SW 1271 (cell line): ENCODE results near the gene CDK5RAP3.
"Not testable (repeated sequence)": the region's sequence is repeated elsewhere in the genome, so short reads cannot be mapped to it uniquely, and the experiment has no call there.

Experiments used
- DNase-seq, 2 experiments: peaks; one replicate each; lab custom pipeline; 2025; lab: John Stamatoyannopoulos, UW

CDK5RAP3 gene

GRCh38 chr17:47999582-47999981 lies 28.7 kb downstream of the CDK5RAP3 start:
- no peak for DNase-seq

GRCh38 chr17:48001197-48001596 lies 30.3 kb downstream of the CDK5RAP3 start:
- DNase-seq = no peak

GRCh38 chr17:48001657-48002056 lies 30.7 kb downstream of the CDK5RAP3 start:
- DNase-seq = not testable (repeated sequence)

- no peak for DNase-seq
These were observed 31.5 kb downstream of the CDK5RAP3 start for GRCh38 chr17:48002266-48002915.

DNA sequence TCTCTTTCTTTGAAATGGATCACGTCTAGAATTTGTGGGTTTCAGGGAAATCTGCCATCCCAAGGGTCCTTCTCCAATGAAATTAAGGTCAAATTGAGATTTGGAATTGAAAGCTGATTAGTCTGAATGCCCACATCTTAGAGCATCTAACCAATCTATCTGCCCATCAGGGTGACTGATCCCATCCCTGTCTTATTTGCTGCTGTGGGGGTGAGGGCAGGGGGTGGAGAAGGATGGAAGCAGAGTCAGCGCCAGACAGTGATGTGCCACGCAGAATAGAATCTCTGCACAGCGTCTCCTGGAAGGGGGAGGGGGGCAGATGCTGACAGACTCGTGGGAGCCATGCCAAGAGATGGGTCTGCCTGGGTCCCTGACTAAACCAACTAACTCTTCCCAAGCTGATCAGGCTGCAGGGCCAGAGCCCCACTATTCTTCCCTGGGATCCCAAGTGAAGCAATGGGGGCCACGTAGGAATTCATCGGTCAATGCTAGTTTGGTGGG lies 32.1 kb downstream of the CDK5RAP3 start:
- DNase-seq = no peak

DNA sequence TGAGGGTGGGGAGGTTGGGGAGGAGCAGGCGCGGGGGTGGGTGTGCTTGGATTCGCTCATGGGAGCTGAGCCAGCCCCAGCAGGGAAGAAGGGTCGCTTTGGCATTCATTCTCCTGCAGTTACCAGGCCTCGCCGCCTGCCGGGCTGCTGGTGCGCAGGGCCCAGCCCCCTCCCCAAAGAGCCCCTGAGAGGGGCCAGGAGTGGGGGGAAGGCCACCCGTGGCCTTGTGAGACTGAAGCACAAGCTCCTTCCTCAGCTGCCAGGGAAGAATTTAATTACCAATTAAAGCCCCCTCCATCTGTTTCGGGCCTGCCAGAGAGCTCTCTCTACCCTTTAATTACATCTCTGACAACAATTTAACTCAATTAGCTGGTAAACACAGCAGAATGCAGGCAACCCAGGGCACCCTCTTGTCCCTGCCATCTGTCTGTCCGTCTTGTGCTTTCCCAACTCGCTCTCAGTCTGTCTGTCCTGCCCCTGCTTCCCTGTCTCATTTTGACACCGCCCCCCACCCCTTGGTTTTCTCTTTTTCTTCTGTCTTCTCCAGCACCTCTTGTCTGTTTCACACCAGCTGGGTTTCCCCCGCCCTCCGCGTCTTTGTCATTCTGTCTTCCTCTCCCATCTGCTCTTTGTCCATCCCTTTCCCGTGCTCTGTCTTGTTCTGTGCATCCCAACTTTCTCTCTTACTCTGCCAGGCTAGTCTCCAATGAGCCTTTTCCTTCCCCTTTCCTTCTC lies 32.7 kb downstream of the CDK5RAP3 start:
- DNase-seq = no peak

GRCh38 chr17:48004983-48005382 lies 34.1 kb downstream of the CDK5RAP3 start:
- no peak for DNase-seq

GRCh38 chr17:48006936-48007709 lies 36.2 kb downstream of the CDK5RAP3 start:
- DNase-seq = no peak

DNA sequence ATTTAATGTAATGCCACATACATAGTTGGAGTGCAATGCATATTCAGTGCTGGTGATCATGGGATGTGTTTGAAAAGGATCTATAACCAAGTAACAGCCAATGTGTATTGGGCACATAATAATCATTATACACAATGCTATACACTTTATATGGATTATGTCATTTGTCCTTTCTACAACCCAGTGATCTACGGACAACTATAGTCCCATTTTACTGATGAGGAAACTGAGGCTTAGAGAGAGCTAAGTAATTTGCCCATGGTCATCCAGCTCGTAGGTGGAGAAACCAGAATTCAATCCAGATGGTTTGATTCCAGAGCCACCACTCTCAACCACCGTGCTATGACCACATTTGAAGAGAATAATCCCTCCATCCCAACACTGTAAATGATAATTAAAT lies 39.3 kb downstream of the CDK5RAP3 start:
- no peak for DNase-seq

GRCh38 chr17:48011405-48012150 lies 40.7 kb downstream of the CDK5RAP3 start:
- DNase-seq = no peak

DNA sequence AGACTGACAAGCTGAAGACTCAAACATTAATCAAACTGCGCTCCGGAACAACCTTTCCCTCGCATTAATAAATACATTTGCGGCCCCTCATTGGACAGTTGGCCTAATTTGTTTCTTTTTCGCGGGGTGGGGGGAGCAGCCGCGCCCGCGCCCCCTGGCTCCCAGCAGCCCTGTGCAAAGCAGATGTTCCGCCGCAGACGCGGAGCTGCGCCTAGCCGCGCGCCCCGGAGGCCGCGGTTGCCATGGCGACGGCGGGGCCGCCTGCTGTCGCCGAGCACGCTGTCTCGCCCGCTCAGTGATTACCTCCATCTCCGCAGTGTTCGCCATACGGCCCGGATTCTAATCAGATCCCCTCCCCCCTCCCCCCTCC lies 41.2 kb downstream of the CDK5RAP3 start:
- no peak for DNase-seq

GRCh38 chr17:48012654-48013053 lies 41.7 kb downstream of the CDK5RAP3 start:
- no peak for DNase-seq

DNA sequence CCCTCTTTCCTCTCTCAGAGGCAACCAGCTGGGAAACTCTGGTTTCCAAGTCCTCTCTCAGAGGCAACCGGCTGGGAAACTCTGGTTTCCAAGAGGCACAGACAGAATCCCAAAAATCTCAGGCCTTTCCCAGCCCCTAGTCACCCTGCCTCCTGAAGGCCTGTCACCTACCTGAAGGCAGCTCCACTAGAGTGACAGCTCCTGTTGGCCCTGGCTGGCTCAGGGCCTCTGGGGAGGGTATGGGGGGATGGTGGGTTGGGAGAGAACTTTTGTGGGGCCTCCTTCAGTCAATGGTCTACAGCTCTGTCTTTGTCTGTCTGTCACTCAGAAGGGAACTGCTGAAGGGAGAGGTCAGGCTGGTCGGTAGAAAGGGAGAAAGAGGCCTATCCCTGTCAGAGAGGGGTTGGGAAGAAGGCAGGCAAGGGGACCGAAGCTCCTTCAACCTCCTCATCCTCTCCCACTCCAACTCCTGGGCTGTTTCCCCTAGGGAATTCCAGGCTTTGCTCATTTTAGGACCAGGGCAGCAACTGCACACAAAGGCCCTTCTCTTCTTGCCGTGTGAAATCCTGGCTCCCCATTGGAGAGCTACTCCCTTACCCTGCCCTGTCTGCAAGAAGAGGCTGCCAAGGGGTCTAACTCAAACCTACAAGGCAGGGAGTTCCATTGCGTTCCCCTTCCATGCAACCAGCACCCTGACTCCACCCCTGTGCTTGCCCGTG lies 43.1 kb downstream of the CDK5RAP3 start:
- DNase-seq = no peak

DNA sequence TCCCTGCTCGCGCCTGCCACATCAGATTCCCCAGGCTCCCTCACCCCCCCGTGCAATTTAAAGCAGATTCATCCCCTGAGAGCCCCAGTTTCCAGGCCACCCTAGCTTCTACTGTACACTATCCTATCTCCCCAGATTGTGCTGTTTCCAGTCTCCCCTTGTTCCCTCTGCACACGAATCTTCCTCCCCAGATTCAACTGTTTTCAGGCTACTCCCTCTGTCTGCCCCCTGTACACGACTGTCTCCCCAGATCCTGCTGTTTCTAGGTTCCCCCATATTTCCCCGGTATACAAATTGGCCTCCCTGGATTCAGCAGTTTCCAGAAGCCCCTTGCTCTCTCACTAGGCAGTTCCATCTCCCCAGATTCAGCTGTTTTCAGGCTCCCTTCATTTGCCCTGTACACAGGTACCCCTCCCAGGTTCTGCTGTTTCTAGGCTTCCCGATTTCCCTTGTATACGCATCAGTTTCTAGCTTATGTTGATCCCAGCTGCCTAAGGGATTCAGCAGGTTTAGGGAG lies 43.7 kb downstream of the CDK5RAP3 start:
- no peak for DNase-seq

DNA sequence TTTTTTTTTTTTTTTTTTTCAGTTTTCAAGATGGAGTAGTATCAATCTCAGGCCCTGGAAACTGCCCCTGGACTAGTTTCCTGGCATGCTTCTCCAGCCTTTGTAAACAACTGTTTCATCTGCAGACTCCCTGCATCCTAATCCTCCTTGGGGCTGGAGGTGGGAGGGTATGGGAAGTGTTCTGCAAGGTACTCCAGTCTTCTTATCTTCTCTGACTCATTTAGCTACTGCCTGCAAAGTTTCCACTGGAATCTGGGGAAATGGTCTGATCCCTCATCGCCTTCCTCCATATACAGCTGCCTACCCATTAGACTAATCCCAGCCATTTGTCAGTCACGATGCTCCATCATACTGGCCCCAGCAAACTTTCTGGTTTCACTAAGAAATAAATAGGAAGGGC lies 45.2 kb downstream of the CDK5RAP3 start:
- DNase-seq = no peak

GRCh38 chr17:48017817-48018158 lies 46.9 kb downstream of the CDK5RAP3 start:
- not testable (repeated sequence) for DNase-seq

GRCh38 chr17:48021934-48022333 lies 51.0 kb downstream of the CDK5RAP3 start:
- DNase-seq = no peak

DNA sequence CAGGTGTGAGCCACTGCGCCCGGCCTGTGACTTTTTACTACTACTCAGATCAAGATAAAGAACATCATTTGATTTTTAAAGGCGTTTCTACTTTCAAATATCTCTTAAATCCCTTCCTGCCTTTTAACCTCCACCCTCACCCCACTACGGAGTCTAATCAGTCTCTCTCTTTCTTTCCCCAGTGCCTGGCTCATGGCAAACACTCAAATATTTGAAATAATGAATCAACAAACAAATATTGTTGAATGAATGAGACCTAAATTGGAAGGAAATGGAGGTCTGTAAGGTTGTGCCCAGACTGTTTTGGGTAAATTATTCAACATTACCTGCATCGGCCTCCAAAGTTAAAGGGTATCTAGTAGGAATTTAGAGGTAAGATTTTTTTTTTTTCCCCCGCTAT lies 52.0 kb downstream of the CDK5RAP3 start:
- DNase-seq = no peak

- no peak for DNase-seq
These were observed 52.7 kb downstream of the CDK5RAP3 start for GRCh38 chr17:48023400-48024148.
